B cell (primary cell): ENCODE measurements around the gene DOCK7. TPM values are rescaled to one million over a fixed set of nuclear protein-coding genes. Genes with fewer than 3 reads are reported as not detected.

Experiments
- ATAC-seq: fragments of 200-7000 bp; cut with Tn5 transposase; one replicate; pipeline ENCODE4 v1.10.0; 2021; ENCODE audit warnings: low read depth, mild to moderate bottlenecking, moderate number of reproducible peaks, moderate library complexity
- CTCF ChIA-PET: fragments of 350-600 bp; sonication (Branson Sonifier 250); formaldehyde crosslinking; loops from one replicate; lab custom pipeline; 2021; ENCODE audit warnings: antibody characterized with exemption, inconsistent platforms; lab: Charles Lee
- POLR2A ChIA-PET: fragments of 350-600 bp; sonication (Branson Sonifier 250); formaldehyde crosslinking; loops from one replicate; lab custom pipeline; 2021; ENCODE audit warnings: antibody characterized with exemption; lab: Charles Lee
- DNase-seq: peaks from one replicate; pipeline ENCODE4 v3.0.0; 2013
- H2AFZ ChIP-seq: 2 replicates; pipeline ENCODE4 v1.6.1; 2012; ENCODE audit warnings: mild to moderate bottlenecking, low read depth, low read length; ENCODE audit not compliant: insufficient read depth, poor library complexity, severe bottlenecking
- H3K27ac ChIP-seq, 2 donors: 1 replicate in 1 of 2; 2 replicates in 1 of 2; pipeline ENCODE4 v1.5.1; 2012 to 2013; ENCODE audit warnings: low read length in 2 of 2, mild to moderate bottlenecking in 2 of 2, moderate library complexity in 1 of 2
- H3K27me3 ChIP-seq, 4 experiments: fragments of 200-600 bp in 1 of 4; sonication (generic) in 1 of 4; replicated peaks in 1 of 4; 1 replicate in 2 of 4; 2 replicates in 2 of 4; pipeline versions ENCODE4 v1.6.1 to v1.7.0; 2013 to 2016; ENCODE audit warnings: low read length in 3 of 4, mild to moderate bottlenecking in 2 of 4, mixed read lengths in 1 of 4, moderate library complexity in 1 of 4; ENCODE audit not compliant: insufficient read depth in 4 of 4, control insufficient read depth in 3 of 4; ENCODE audit errors: control extremely low read depth in 1 of 4
- H3K36me3 ChIP-seq, 2 experiments: replicated peaks in 1 of 2; 1 replicate in 1 of 2; 2 replicates in 1 of 2; pipeline versions ENCODE4 v1.6.1 to v1.7.1; 2013; ENCODE audit warnings: low read length in 1 of 2; ENCODE audit not compliant: insufficient read depth in 2 of 2, control insufficient read depth in 1 of 2; ENCODE audit errors: control extremely low read depth in 1 of 2, extremely low read depth in 1 of 2
- H3K4me1 ChIP-seq, 2 donors: fragments of 200-600 bp in 1 of 2; sonication (generic) in 1 of 2; 1 replicate in 1 of 2; 2 replicates in 1 of 2; pipeline versions ENCODE4 v1.5.1 to v1.6.1; 2013 to 2017; ENCODE audit warnings: low read length in 2 of 2; ENCODE audit not compliant: control insufficient read depth in 2 of 2, insufficient read depth in 2 of 2
- H3K4me2 ChIP-seq: replicated peaks from 2 replicates; pipeline ENCODE3; 2012; ENCODE audit warnings: mild to moderate bottlenecking, low read depth, low read length; ENCODE audit not compliant: poor library complexity, severe bottlenecking
- H3K4me3 ChIP-seq, 5 experiments: fragments of 200-600 bp in 1 of 5; sonication (generic) in 1 of 5; 1 replicate in 3 of 5; 2 replicates in 2 of 5; pipeline versions ENCODE4 v1.5.1 to v1.7.0; 2011 to 2016; ENCODE audit warnings: low read length in 4 of 5, mild to moderate bottlenecking in 4 of 5, low read depth in 2 of 5, control low read depth in 1 of 5, moderate library complexity in 1 of 5; ENCODE audit not compliant: insufficient read depth in 1 of 5; ENCODE audit errors: control extremely low read depth in 1 of 5, extremely low read depth in 1 of 5
- H3K79me2 ChIP-seq: fragments of 200-600 bp; sonication (generic); one replicate; pipeline ENCODE4 v1.6.0; 2016; ENCODE audit warnings: low read length; ENCODE audit not compliant: control insufficient read depth, insufficient read depth
- H3K9ac ChIP-seq: fragments of 200-600 bp; sonication (generic); 2 replicates; pipeline ENCODE4 v1.6.1; 2017; ENCODE audit warnings: mild to moderate bottlenecking, low read length, moderate library complexity
- H3K9me3 ChIP-seq, 3 donors: one replicate each; pipeline versions ENCODE4 v1.6.1 to v1.7.1; 2013; ENCODE audit warnings: low read length in 2 of 3; ENCODE audit not compliant: control insufficient read depth in 2 of 3, insufficient read depth in 1 of 3; ENCODE audit errors: control extremely low read depth in 1 of 3
- H4K20me1 ChIP-seq: 2 replicates; pipeline ENCODE4 v1.6.0; 2012; ENCODE audit warnings: mild to moderate bottlenecking, low read length; ENCODE audit not compliant: insufficient read depth, control insufficient read depth, poor library complexity, severe bottlenecking
- H3K27ac Mint-ChIP-seq: one replicate; pipeline ENCODE4 v1.8.0; 2021; ENCODE audit warnings: mixed read lengths
- H3K27me3 Mint-ChIP-seq: one replicate; pipeline ENCODE4 v1.8.0; 2021; ENCODE audit warnings: mixed read lengths
- H3K4me1 Mint-ChIP-seq: one replicate; pipeline ENCODE4 v1.8.0; 2021; ENCODE audit warnings: mixed read lengths
- H3K4me3 Mint-ChIP-seq: one replicate; pipeline ENCODE4 v1.8.0; 2021; ENCODE audit warnings: mixed read lengths
- H3K9me3 Mint-ChIP-seq: one replicate; pipeline ENCODE4 v1.8.0; 2022; ENCODE audit warnings: mixed read lengths; ENCODE audit not compliant: insufficient read depth
- CTCF ChIP-seq: fragments of 200-600 bp; IDR thresholded peaks from one replicate; pipeline ENCODE4 v1.8.0; 2022; ENCODE audit warnings: antibody characterized with exemption, mild to moderate bottlenecking
- EZH2 ChIP-seq: IDR thresholded peaks from 2 replicates; pipeline ENCODE4 v1.6.1; 2012; ENCODE audit warnings: borderline replicate concordance, low read depth, mild to moderate bottlenecking, moderate library complexity, low read length; ENCODE audit not compliant: insufficient read depth, poor library complexity, severe bottlenecking
- WGBS: methylation state at CpG from one replicate; pipeline ENCODE4 v1.1.5; 2013; ENCODE audit warnings: missing lambda C conversion rate; ENCODE audit not compliant: insufficient coverage; 5-methylcytosine and 5-hydroxymethylcytosine counted together
- intact Hi-C: fragments of 100-400 bp; cut with micrococcal nuclease; formaldehyde crosslinking; loops from one replicate; pipeline ENCODE4 v1.10.0; 2022
- polyA plus RNA-seq: library from polyadenylated mRNA; depleted of rRNA; stranded (reverse); fragments of >200 nt; gene quantifications from 2 replicates; pipeline ENCODE4 v1.2.3, GENCODE V29; 2012
- total RNA-seq, 2 donors: library from RNA; stranded (reverse); fragments of 120-200 nt in 1 of 2; gene quantifications; 1 replicate in 1 of 2; 2 replicates in 1 of 2; pipeline versions ENCODE4 v1.2.3 to v1.2.4, GENCODE V29; 2013 to 2022

Gene DOCK7
- total and polyA plus RNA-seq, 2 donors (not counting 1 experiment from before 2014, with no cell fraction given): 3.6 to 20.5 TPM

GRCh38 chr1:62585469-62586155 is 102.6 kb downstream of the DOCK7 start:
- ChIA-PET CTCF (no interaction called here), POLR2A (no interaction called here)
- no peak for TF ChIP-seq EZH2
- no peak overlapping the region for H3K4me2 ChIP-seq
- H3K4me3 ChIP-seq: no peak overlapping the region
- H4K20me1 ChIP-seq: no peaks in the 10 kb centered on the region
- H3K36me3 ChIP-seq: no peaks in the 10 kb centered on the region
- no peaks in the 10 kb centered on the region for H3K4me1 Mint-ChIP-seq
- no peak for ATAC-seq
- H3K9me3 Mint-ChIP-seq: peaks cover 3% of the 10 kb centered on the region
- DNase-seq: no peak
- WGBS: no CpG with 5 or more reads among the region's 1 CpG
- intact Hi-C loops: no loop called here
- H3K4me3 Mint-ChIP-seq: no peak overlapping the region
- no peaks in the 10 kb centered on the region for H3K9me3 ChIP-seq
- no peak overlapping the region for H3K27ac Mint-ChIP-seq
- no peak overlapping the region for H3K9ac ChIP-seq
- no peaks in the 10 kb centered on the region for H3K27me3 ChIP-seq
- no peak overlapping the region for H3K27ac ChIP-seq
- H3K4me1 ChIP-seq: no peaks in the 10 kb centered on the region
- H3K79me2 ChIP-seq: no peaks in the 10 kb centered on the region
- H2AFZ ChIP-seq: no peak overlapping the region
- H3K27me3 Mint-ChIP-seq: no peaks in the 10 kb centered on the region

GRCh38 chr1:62573675-62574074 is 114.5 kb downstream of the DOCK7 start:
- no peaks in the 10 kb centered on the region for H3K4me1 ChIP-seq
- no peak overlapping the region for H3K4me3 Mint-ChIP-seq
- H3K4me1 Mint-ChIP-seq: no peaks in the 10 kb centered on the region
- TF ChIP-seq EZH2 (no peak), CTCF (no peak)
- intact Hi-C loops: no loop called here
- H3K79me2 ChIP-seq: no peaks in the 10 kb centered on the region
- no peak for DNase-seq
- no peak overlapping the region for H3K27ac ChIP-seq
- no peak overlapping the region for H3K4me2 ChIP-seq
- no peak overlapping the region for H2AFZ ChIP-seq
- no peaks in the 10 kb centered on the region for H4K20me1 ChIP-seq
- no peak overlapping the region for H3K9ac ChIP-seq
- WGBS: no CpG with 5 or more reads among the region's 2 CpGs
- no peaks in the 10 kb centered on the region for H3K27me3 Mint-ChIP-seq
- H3K9me3 ChIP-seq: peaks cover 0 to 2% (median 0%) of the 10 kb centered on the region in 3 donors
- no peak for ATAC-seq
- no peaks in the 10 kb centered on the region for H3K27me3 ChIP-seq
- no peak overlapping the region for H3K4me3 ChIP-seq
- peaks cover 6% of the 10 kb centered on the region for H3K9me3 Mint-ChIP-seq
- CTCF ChIA-PET: no interaction called here
- POLR2A ChIA-PET: no interaction called here
- no peak overlapping the region for H3K27ac Mint-ChIP-seq
- H3K36me3 ChIP-seq: no peaks in the 10 kb centered on the region
